Measurements from ENCODE around the gene OST4. TPM values are rescaled to one million over a fixed set of nuclear protein-coding genes. Genes with fewer than 3 reads are reported as not detected.

The OST4 gene
- polyA plus RNA-seq, 1 donor (not counting 4 experiments of a cell fraction or from before 2014, with no cell fraction given), result 393 TPM

- TF ChIP-seq CTCF (optimal IDR thresholded peaks at IDR 0.05 in 1 of 3, IDR thresholded peaks at IDR 0.05 in 1 of 3, conservative IDR thresholded peaks at IDR 0.05 in 1 of 3; ENCODE audit: extremely low read depth in 1 of 3, insufficient read depth in 2 of 3, low read length in 3 of 3), result no peak
- no peak for TF ChIP-seq EZH2 (IDR thresholded peaks at IDR 0.05; ENCODE audit: low read length)
- peaks cover 2% of the 10 kb centered on the region for H4K20me1 ChIP-seq (ENCODE audit: control insufficient read depth, extremely low read depth, insufficient read depth, low read length)
- H3K36me3 ChIP-seq (ENCODE audit: control insufficient read depth in 2 of 2, extremely low read depth in 1 of 2, insufficient read depth in 2 of 2, low read length in 2 of 2), result peaks cover 55 to 61% of the 10 kb centered on the region in 2 experiments
Measured at GRCh38 chr2:27038012-27038411, 33.4 kb downstream of the OST4 start.

DNA sequence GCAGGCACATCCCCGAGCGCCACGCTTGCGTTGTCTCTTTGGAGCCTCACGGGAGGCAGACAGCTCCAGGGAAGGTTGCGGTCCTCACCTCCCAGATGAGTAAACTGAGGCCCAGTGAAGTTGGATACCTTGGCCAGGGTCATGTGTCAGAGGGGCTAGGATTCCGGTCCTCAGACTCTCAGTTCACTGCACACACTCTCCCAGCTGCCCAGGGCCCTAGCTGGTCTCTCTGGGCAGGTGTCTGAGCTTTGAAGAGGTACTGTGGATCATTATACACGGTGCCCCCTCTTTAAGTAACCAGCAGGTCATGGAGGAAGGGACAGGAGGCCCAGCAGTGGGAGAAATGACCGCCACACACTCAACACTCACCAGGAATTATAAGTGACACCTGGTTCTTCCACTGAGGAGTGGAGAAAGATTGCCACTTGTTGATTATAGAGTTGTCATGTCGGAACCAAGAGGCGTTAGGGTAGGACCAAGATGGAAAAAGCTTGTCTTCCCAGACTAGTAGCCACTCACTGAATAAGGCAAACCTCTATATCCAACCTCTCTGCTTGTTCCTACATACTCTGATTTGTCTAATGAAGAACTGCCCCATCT lies 38.1 kb downstream of the OST4 start:
- H3K79me2 ChIP-seq (ENCODE audit: control insufficient read depth, insufficient read depth, low read length), result peaks cover 40% of the 10 kb centered on the region
- H3K4me3 ChIP-seq (ENCODE audit: control insufficient read depth in 2 of 3, extremely low read depth in 1 of 3, insufficient read depth in 2 of 3, low read depth in 1 of 3, low read length in 3 of 3), result peak overlapping the region; percentile 83 to 99 (median 87)
- H3K9ac ChIP-seq (ENCODE audit: control insufficient read depth, extremely low read depth, insufficient read depth, low read length), result peak overlapping the region; percentile 93
- TF ChIP-seq CTCF (optimal IDR thresholded peaks at IDR 0.05 in 1 of 3, IDR thresholded peaks at IDR 0.05 in 1 of 3, conservative IDR thresholded peaks at IDR 0.05 in 1 of 3; ENCODE audit: extremely low read depth in 1 of 3, insufficient read depth in 2 of 3, low read length in 3 of 3), result no peak
- no peak for TF ChIP-seq EZH2 (IDR thresholded peaks at IDR 0.05; ENCODE audit: low read length)
- FAIRE-seq (no peak), DNase-seq (ENCODE audit: low read depth, low spot score) (no peak)
- peaks cover 3% of the 10 kb centered on the region for H4K20me1 ChIP-seq (ENCODE audit: control insufficient read depth, extremely low read depth, insufficient read depth, low read length)
- H3K4me1 ChIP-seq (ENCODE audit: control insufficient read depth, extremely low read depth, insufficient read depth, low read length), result peaks cover 10% of the 10 kb centered on the region
- peak overlapping the region; percentile 65 for H2AFZ ChIP-seq (ENCODE audit: control insufficient read depth, low read length)
- H3K9me1 ChIP-seq (ENCODE audit: control insufficient read depth, extremely low read depth, insufficient read depth, low read length), result no peaks in the 10 kb centered on the region
- peak overlapping the region; percentile 70 for H3K27ac ChIP-seq (ENCODE audit: control insufficient read depth, insufficient read depth, low read length)
- H3K9me3 ChIP-seq (ENCODE audit: control insufficient read depth, low read depth, low read length), result no peaks in the 10 kb centered on the region
- H3K27me3 ChIP-seq (ENCODE audit: control insufficient read depth, extremely low read depth, insufficient read depth, low read length), result no peaks in the 10 kb centered on the region
- H3K36me3 ChIP-seq (ENCODE audit: control insufficient read depth in 2 of 2, extremely low read depth in 1 of 2, insufficient read depth in 2 of 2, low read length in 2 of 2), result peaks cover 31 to 32% of the 10 kb centered on the region in 2 experiments
- dilution Hi-C loops (cut with MboI; ENCODE audit: extremely low pct_ligation_motif_present, low sequenced_read_pairs), result no loop called here
- peak overlapping the region; percentile 93 for H3K4me2 ChIP-seq (ENCODE audit: control insufficient read depth, extremely low read depth, insufficient read depth, low read depth, low read length)

More at GRCh38 chr2:27038012-27038411, 33.4 kb downstream of the OST4 start:
- Histone ChIP-seq H3K4me2 (ENCODE audit: control insufficient read depth, extremely low read depth, insufficient read depth, low read depth, low read length) (no peak overlapping the region), H3K9ac (ENCODE audit: control insufficient read depth, extremely low read depth, insufficient read depth, low read length) (no peak overlapping the region), H3K4me1 (ENCODE audit: control insufficient read depth, extremely low read depth, insufficient read depth, low read length) (peaks cover 7% of the 10 kb centered on the region), H3K79me2 (ENCODE audit: control insufficient read depth, insufficient read depth, low read length) (peaks cover 20% of the 10 kb centered on the region), H3K27ac (ENCODE audit: control insufficient read depth, insufficient read depth, low read length) (no peak overlapping the region), H3K9me1 (ENCODE audit: control insufficient read depth, extremely low read depth, insufficient read depth, low read length) (no peaks in the 10 kb centered on the region), H2AFZ (ENCODE audit: control insufficient read depth, low read length) (no peak overlapping the region), H3K27me3 (ENCODE audit: control insufficient read depth, extremely low read depth, insufficient read depth, low read length) (no peaks in the 10 kb centered on the region), H3K9me3 (ENCODE audit: control insufficient read depth, low read depth, low read length) (no peaks in the 10 kb centered on the region), H3K4me3 (ENCODE audit: control insufficient read depth in 2 of 3, extremely low read depth in 1 of 3, insufficient read depth in 2 of 3, low read depth in 1 of 3, low read length in 3 of 3) (no peak overlapping the region)
- dilution Hi-C loops (cut with MboI; ENCODE audit: extremely low pct_ligation_motif_present, low sequenced_read_pairs), result no loop called here
- DNase-seq (ENCODE audit: low read depth, low spot score) (no peak), FAIRE-seq (no peak)
